Mucosa of rectum (tissue), 2 donors: ENCODE results near the gene PCDHGA3.
"Not testable (repeated sequence)": the region's sequence is repeated elsewhere in the genome, so short reads cannot be mapped to it uniquely, and the experiment has no call there.

ENCODE experiments used
- H3K27ac ChIP-seq, 2 donors: one replicate each; pipeline ENCODE4 v1.7.0; 2013; ENCODE audit warnings: inconsistent platforms in 2 of 2, low read depth in 2 of 2, low read length in 2 of 2
- H3K27me3 ChIP-seq, 2 donors: one replicate each; pipeline ENCODE4 v1.7.0; 2013; ENCODE audit warnings: low read length in 2 of 2; ENCODE audit not compliant: control insufficient read depth in 2 of 2, insufficient read depth in 2 of 2
- H3K36me3 ChIP-seq, 2 donors: one replicate each; pipeline ENCODE4 v1.7.0; 2013; ENCODE audit warnings: low read length in 2 of 2; ENCODE audit not compliant: control insufficient read depth in 2 of 2, insufficient read depth in 2 of 2
- H3K4me1 ChIP-seq, 2 donors: one replicate each; pipeline ENCODE4 v1.7.0; 2013; ENCODE audit warnings: low read length in 2 of 2, mild to moderate bottlenecking in 1 of 2; ENCODE audit not compliant: control insufficient read depth in 2 of 2, insufficient read depth in 2 of 2
- H3K4me3 ChIP-seq, 2 donors: one replicate each; pipeline ENCODE4 v1.7.0; 2013; ENCODE audit warnings: low read length in 2 of 2
- H3K9ac ChIP-seq, 2 donors: one replicate each; pipeline ENCODE4 v1.7.0; 2013; ENCODE audit warnings: low read length in 2 of 2, low read depth in 1 of 2, mild to moderate bottlenecking in 1 of 2
- H3K9me3 ChIP-seq, 2 donors: one replicate each; pipeline ENCODE4 v1.7.0; 2013; ENCODE audit warnings: low read length in 2 of 2; ENCODE audit not compliant: control insufficient read depth in 2 of 2
- donor health status: healthy.
- donor health status: Normal muscosa, but diverticular disease.

PCDHGA3 gene

DNA sequence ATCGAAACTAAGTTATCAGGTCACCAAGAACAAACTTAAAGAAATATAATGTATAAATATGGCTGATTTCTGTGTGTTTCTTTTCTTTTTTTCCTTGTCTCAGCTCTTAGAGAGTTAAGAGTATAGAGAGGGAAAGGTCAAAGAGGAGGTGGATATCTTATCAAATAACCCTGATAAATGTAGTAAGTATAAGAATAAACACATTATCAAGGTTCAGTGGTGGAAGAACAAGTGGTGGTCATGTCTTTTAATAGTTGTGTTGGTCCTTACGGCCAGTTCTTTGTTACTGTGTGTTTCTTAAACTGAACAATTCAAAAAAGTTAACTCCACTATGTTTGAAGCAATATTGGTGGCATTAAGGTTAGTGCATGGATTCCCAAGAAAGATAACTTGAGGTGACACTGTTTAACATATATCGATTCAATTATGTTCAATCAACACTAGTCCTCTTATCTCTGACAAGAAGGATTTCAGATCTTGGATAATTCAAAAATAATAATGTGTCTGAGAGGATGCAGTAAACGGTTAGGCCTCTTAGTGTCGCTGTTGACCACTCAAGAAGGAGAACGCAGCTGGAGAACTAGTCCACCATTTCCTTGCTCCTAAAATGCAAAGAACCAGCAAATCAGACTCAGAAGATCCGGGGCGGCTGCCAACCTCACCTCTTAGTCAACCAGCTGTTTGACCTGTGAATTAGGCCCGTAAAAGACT lies at the start of gene PCDHGA3:
TSS of gene PCDHGA3 (plus strand) at position 588 of the 711 bp plus-strand sequence. CDS start 205 bp downstream, outside the sequence.
- no peaks in the 10 kb centered on the region for H3K36me3 ChIP-seq
- no peaks in the 10 kb centered on the region for H3K27me3 ChIP-seq
- H3K9me3 ChIP-seq = peaks cover 27 to 32% of the 10 kb centered on the region in 2 donors
- H3K4me1 ChIP-seq = no peaks in the 10 kb centered on the region
- H3K9ac ChIP-seq = no peak within 1 kb of the TSS
- peak within 1 kb of the TSS; percentile 5 to 19 for H3K4me3 ChIP-seq
- H3K27ac ChIP-seq = no peak within 1 kb of the TSS

DNA sequence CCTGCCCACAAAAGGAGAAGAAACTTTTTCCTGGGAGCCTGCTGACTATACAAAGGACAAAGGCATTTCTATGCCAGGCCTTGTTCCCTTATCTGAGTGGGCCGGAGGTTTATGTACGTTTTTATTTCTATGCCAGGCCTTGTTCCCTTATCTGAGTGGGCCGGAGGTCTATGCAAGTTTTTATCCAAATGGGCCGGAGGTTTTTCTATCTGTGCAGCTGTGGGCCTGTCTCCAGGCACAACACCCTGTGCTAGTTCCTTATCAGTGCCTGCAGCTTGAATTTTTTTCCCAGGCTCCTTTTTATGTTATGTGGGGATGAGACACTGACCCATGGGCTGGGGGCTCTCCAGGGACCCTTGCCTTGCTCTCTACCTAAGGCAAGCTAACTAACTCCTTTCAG lies 45.3 kb upstream of the PCDHGA3 start:
- H3K9ac ChIP-seq = no peak overlapping the region
- H3K27ac ChIP-seq = no peak overlapping the region
- no peak overlapping the region for H3K4me3 ChIP-seq
- H3K27me3 ChIP-seq = no peaks in the 10 kb centered on the region
- no peaks in the 10 kb centered on the region for H3K4me1 ChIP-seq
- peaks cover 39 to 43% of the 10 kb centered on the region in 2 donors for H3K9me3 ChIP-seq
- H3K36me3 ChIP-seq = peaks cover 2 to 4% of the 10 kb centered on the region in 2 donors

DNA sequence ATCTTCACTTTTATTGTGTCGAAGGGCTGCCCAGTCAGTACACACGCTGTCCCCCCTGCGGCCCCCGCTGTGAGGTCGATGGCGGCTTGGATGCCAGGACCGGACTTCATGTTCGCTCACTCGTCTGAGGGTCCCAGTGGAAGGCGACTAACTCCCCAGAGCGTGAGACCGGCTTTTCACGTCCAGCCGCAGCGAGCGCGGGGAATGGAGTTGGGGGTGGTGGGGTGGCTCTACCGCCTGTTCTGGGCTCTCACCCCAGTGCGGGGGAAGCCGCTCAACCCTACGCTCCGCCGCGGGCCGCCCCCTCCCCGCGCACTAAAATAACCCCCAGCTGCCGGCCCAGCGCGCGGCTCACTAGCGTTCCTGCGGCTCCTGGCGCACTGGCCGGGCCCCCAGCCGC lies 39.9 kb upstream of the PCDHGA3 start, which contains the start of gene SLC25A2:
TSS of gene SLC25A2 (minus strand) at position 294 of the 400 bp plus-strand sequence. CDS start at position 110, 184 bp downstream.
- Histone ChIP-seq H3K9me3 (peaks cover 40 to 43% of the 10 kb centered on the region in 2 donors), H3K4me3 (no peak within 1 kb of the TSS), H3K9ac (no peak within 1 kb of the TSS), H3K27me3 (no peaks in the 10 kb centered on the region), H3K4me1 (no peaks in the 10 kb centered on the region), H3K27ac (no peak within 1 kb of the TSS), H3K36me3 (peaks cover 0 to 2% of the 10 kb centered on the region in 2 donors)

DNA sequence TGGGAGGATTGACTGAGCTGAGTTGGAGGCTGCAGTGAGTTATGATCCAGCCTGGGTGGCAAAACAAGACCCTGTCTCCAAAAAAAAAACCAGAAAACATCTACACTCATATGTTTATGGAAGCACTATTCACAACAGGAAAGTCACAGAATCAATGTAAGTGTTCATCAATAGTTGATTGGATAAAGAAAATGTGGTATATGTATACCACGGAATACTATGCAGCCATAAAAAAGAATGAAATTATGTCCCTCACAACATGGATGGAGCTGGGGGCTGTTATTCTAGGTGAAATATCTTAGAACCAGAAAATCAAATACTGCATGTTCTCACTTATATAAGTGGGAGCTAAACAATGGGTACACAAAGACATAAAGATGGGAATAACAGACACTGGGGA lies 37.0 kb upstream of the PCDHGA3 start:
- Histone ChIP-seq H3K36me3 (peaks cover 1 to 5% of the 10 kb centered on the region in 2 donors), H3K9ac (no peak overlapping the region), H3K27me3 (no peaks in the 10 kb centered on the region), H3K4me1 (no peaks in the 10 kb centered on the region), H3K27ac (no peak overlapping the region), H3K4me3 (no peak overlapping the region), H3K9me3 (peaks cover 35 to 42% of the 10 kb centered on the region in 2 donors)

DNA sequence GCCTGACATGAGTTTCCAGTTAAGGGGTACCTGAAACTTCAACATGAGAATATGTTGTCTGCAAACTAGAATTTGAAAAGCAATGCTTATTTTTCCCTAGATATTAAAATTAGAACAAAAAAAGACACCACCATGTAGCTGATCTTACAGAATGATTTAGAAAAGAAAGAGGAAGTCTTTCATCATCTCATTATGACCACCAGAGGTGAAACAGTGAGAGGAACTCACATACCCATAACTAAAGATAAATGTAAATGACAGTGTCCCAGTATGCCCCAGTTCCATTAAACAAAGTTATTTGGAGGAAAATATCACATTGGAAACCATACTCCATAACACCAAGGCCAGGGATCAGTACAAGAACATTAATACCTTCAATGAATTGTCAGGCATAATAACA lies 29.9 kb upstream of the PCDHGA3 start:
- no peak overlapping the region for H3K4me3 ChIP-seq
- H3K27ac ChIP-seq = no peak overlapping the region
- no peak overlapping the region for H3K9ac ChIP-seq
- H3K9me3 ChIP-seq = peaks cover 45 to 50% of the 10 kb centered on the region in 2 donors
- H3K4me1 ChIP-seq = no peaks in the 10 kb centered on the region
- peaks cover 12 to 22% of the 10 kb centered on the region in 2 donors for H3K36me3 ChIP-seq
- no peaks in the 10 kb centered on the region for H3K27me3 ChIP-seq

DNA sequence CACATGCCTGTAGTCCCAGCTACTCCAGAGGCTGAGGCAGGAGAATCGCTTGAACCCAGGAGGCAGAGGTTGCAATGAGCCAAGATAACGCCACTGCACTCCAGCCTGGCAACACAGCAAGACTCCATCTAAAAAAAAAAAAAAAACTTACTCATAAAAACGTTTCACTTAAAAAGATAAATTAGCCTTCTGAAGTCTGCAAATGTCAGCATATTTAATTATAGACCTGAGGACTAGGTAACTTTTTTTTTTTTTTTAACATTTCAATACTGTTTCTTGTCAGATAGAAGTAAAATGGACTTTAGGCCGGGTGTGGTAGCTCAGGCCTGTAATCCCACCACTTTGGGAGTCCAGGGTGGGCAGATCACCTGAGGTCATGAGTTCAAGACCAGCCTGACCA lies 26.7 kb upstream of the PCDHGA3 start:
- Histone ChIP-seq H3K9me3 (peaks cover 50 to 57% of the 10 kb centered on the region in 2 donors), H3K36me3 (peaks cover 19 to 31% of the 10 kb centered on the region in 2 donors)
- H3K9ac ChIP-seq, H3K27ac ChIP-seq, H3K4me3 ChIP-seq, H3K4me1 ChIP-seq, H3K27me3 ChIP-seq: not testable (repeated sequence)

DNA sequence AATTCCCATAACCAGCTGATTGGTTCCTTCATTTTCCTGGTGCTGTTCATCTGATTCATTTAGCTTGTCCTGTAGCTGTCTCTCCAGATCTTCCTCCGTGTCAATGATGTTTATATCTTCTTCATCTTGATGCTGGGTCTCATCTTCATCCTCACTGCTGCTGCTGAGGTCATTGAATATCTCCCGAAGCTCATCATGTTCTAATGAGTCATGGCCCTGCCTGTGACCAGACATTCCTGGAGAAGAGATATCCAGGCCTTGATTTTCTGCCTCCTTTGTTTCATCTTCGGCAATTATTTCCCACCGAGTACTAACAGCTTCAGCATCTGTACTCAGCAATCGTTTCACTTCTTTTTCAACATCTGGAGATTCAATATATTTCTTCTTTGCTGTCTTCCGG lies 24.4 kb upstream of the PCDHGA3 start:
- H3K4me1 ChIP-seq = peaks cover 4 to 8% of the 10 kb centered on the region in 2 donors
- H3K4me3 ChIP-seq = peak overlapping the region; percentile 93 to 97
- H3K9ac ChIP-seq = no peak overlapping the region
- H3K36me3 ChIP-seq = peaks cover 19 to 31% of the 10 kb centered on the region in 2 donors
- no peak overlapping the region for H3K27ac ChIP-seq
- H3K9me3 ChIP-seq = peaks cover 43 to 51% of the 10 kb centered on the region in 2 donors
- H3K27me3 ChIP-seq = no peaks in the 10 kb centered on the region

DNA sequence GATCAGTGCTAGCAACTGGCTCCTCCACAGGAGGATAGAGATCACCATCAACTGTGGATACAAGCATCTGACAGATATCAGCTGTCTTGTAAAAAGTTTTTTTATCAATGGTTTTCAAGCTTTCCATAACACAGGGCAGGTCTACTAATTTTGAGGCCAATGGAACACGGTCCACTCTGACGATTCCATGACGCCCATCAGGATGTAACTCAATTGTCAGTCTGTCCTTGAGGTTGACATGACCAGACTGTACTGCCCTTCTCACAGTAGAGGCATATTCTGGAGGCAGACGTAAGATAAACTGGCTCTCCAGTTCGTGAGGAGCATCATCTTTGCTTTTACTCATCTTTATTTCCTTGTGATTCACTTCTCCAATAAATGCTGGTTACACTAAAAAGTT lies 23.9 kb upstream of the PCDHGA3 start:
- Histone ChIP-seq H3K9ac (no peak overlapping the region), H3K27ac (no peak overlapping the region), H3K27me3 (no peaks in the 10 kb centered on the region), H3K4me3 (peak overlapping the region; percentile 93 to 97), H3K36me3 (peaks cover 19 to 31% of the 10 kb centered on the region in 2 donors), H3K4me1 (peaks cover 4 to 8% of the 10 kb centered on the region in 2 donors), H3K9me3 (peaks cover 43 to 47% of the 10 kb centered on the region in 2 donors)

DNA sequence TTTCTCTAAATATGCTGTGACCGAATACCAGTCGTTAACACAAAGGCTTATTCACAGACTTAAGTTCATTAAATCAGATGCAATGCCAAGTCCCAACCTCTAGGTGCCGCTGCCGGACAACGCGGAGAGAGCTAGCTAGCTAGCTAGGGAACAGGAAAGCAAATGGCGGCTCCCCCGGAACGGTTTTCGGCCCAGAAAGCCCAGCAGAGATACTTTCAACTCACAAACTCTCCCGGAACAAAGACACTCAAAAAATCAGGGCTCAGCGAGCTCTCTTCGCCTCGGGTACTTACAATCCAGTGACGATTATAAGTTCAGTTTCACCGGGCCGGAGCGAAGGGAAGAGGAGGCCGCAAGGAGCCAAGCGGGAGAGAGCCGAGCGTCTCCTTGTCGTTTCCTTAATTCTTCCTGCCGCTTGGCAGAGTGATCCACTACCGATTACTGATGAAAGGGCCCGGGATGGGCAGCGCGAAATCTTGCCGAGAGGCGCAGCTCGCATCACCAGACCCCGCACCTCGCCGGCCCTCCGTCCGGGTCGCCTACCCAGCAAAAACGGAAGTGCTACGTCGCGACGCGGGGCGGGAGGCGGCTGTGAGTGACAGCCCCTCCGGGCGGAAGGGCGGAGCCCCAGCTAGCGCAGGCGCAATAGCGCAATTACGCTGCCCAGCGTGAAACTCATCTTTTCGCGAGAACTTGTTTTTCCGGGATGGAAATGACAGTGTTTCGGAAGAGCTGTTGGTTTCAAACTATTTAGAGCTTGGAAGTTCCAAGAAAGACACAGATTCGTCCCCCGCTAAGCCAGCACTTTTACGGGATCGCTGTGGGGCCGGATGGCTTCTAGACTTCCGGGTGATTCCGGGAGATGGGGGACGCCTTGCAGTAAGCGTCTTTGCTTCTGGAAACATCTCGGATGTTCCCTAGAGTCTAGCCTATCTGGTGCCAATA lies 23.1 kb upstream of the PCDHGA3 start, which contains the start of gene TAF7:
TSS of gene TAF7 (minus strand) at position 560 of the 945 bp plus-strand sequence. CDS start 740 bp downstream, outside the sequence.
- Histone ChIP-seq H3K4me3 (peak within 1 kb of the TSS; percentile 93 to 97), H3K36me3 (peaks cover 19 to 26% of the 10 kb centered on the region in 2 donors), H3K27me3 (no peaks in the 10 kb centered on the region), H3K9me3 (peaks cover 35 to 41% of the 10 kb centered on the region in 2 donors), H3K4me1 (peaks cover 4 to 8% of the 10 kb centered on the region in 2 donors), H3K9ac (peak within 1 kb of the TSS; percentile 81 to 95), H3K27ac (peak within 1 kb of the TSS; percentile 86 to 94)
